Stimulated activated CD8-positive, alpha-beta memory T cell treated with anti-CD3 and anti-CD28 coated beads, Interleukin-7, amount 100 ng/mL, for 4 hours (primary cell): ENCODE measurements around the gene GLI2.

Experiments used
- DNase-seq, 2 donors: peaks; one replicate each; pipeline ENCODE4 v3.0.0-alpha.2; 2020; ENCODE audit warnings: low read depth in 2 of 2

Gene GLI2

GRCh38 chr2:120735746-120736170 lies at the start of gene GLI2:
TSS of gene GLI2 (plus strand) at chr2:120735868. CDS start at chr2:120797321, 61,453 bp downstream.
- DNase-seq = no peak

- DNase-seq = no peak
Observed at GRCh38 chr2:120685974-120686297, 49.7 kb upstream of the GLI2 start.

- DNase-seq = no peak
Observed at GRCh38 chr2:120686511-120687168, 49.0 kb upstream of the GLI2 start.

- DNase-seq = no peak
Observed at GRCh38 chr2:120687210-120687609, 48.5 kb upstream of the GLI2 start.

- DNase-seq = no peak
Observed at GRCh38 chr2:120690521-120690920, 45.1 kb upstream of the GLI2 start.

- no peak for DNase-seq
Observed at GRCh38 chr2:120691410-120691809, 44.3 kb upstream of the GLI2 start.

GRCh38 chr2:120692691-120693090 lies 43.0 kb upstream of the GLI2 start:
- DNase-seq = no peak

GRCh38 chr2:120693121-120693520 lies 42.5 kb upstream of the GLI2 start:
- DNase-seq = no peak

- no peak for DNase-seq
Observed at GRCh38 chr2:120694034-120694433, 41.6 kb upstream of the GLI2 start.

- no peak for DNase-seq
Observed at GRCh38 chr2:120697471-120697870, 38.2 kb upstream of the GLI2 start.

- no peak for DNase-seq
Observed at GRCh38 chr2:120699292-120699691, 36.4 kb upstream of the GLI2 start.

- DNase-seq = no peak
Observed at GRCh38 chr2:120700659-120701058, 35.0 kb upstream of the GLI2 start.

- DNase-seq = no peak
Observed at GRCh38 chr2:120701096-120701495, 34.6 kb upstream of the GLI2 start.

- DNase-seq = no peak
Observed at GRCh38 chr2:120701499-120701898, 34.2 kb upstream of the GLI2 start.

- DNase-seq = no peak
Observed at GRCh38 chr2:120702061-120702460, 33.6 kb upstream of the GLI2 start.

GRCh38 chr2:120702801-120703200 lies 32.9 kb upstream of the GLI2 start:
- no peak for DNase-seq

GRCh38 chr2:120703330-120703994 lies 32.2 kb upstream of the GLI2 start:
- DNase-seq = no peak

- no peak for DNase-seq
Observed at GRCh38 chr2:120704696-120705095, 31.0 kb upstream of the GLI2 start.

GRCh38 chr2:120707816-120708215 lies 27.9 kb upstream of the GLI2 start:
- no peak for DNase-seq

- DNase-seq = no peak
Observed at GRCh38 chr2:120708944-120709607, 26.6 kb upstream of the GLI2 start.

GRCh38 chr2:120709608-120710041 lies 26.0 kb upstream of the GLI2 start:
- DNase-seq = no peak

- no peak for DNase-seq
Observed at GRCh38 chr2:120710256-120710655, 25.4 kb upstream of the GLI2 start.

- DNase-seq = no peak
Observed at GRCh38 chr2:120711694-120712093, 24.0 kb upstream of the GLI2 start.
